PFSK-1 (cell line): ENCODE data around the gene CYBA.

ENCODE experiments used
- FOXP2 ChIP-seq: optimal IDR thresholded peaks from 2 replicates; pipeline ENCODE3; 2011; ENCODE audit warnings: borderline replicate concordance, control low read depth, inconsistent platforms; ENCODE audit not compliant: insufficient read depth; ENCODE audit errors: extremely low read length, extremely low read depth
- POLR2AphosphoS5 ChIP-seq: IDR thresholded peaks from 2 replicates; pipeline ENCODE4 v1.6.1; 2012; ENCODE audit warnings: low read depth, mild to moderate bottlenecking, control low read depth, low read length, moderate library complexity
- REST ChIP-seq, 2 experiments: IDR thresholded peaks; 2 replicates each; pipeline versions ENCODE4 v1.6.1 to v1.8.0; 2011 to 2012; ENCODE audit warnings: low read depth in 2 of 2, low read length in 2 of 2, control low read depth in 1 of 2, inconsistent platforms in 1 of 2, mild to moderate bottlenecking in 1 of 2, moderate library complexity in 1 of 2; ENCODE audit not compliant: insufficient read depth in 1 of 2
- SIN3A ChIP-seq: IDR thresholded peaks from 2 replicates; pipeline ENCODE4 v1.6.1; 2012; ENCODE audit warnings: mild to moderate bottlenecking, low read length, moderate library complexity, borderline replicate concordance; ENCODE audit not compliant: insufficient read depth
- TAF1 ChIP-seq: IDR thresholded peaks from 2 replicates; pipeline ENCODE4 v1.6.1; 2012; ENCODE audit warnings: low read length, control low read depth, borderline replicate concordance; ENCODE audit not compliant: insufficient read depth

The CYBA gene

DNA sequence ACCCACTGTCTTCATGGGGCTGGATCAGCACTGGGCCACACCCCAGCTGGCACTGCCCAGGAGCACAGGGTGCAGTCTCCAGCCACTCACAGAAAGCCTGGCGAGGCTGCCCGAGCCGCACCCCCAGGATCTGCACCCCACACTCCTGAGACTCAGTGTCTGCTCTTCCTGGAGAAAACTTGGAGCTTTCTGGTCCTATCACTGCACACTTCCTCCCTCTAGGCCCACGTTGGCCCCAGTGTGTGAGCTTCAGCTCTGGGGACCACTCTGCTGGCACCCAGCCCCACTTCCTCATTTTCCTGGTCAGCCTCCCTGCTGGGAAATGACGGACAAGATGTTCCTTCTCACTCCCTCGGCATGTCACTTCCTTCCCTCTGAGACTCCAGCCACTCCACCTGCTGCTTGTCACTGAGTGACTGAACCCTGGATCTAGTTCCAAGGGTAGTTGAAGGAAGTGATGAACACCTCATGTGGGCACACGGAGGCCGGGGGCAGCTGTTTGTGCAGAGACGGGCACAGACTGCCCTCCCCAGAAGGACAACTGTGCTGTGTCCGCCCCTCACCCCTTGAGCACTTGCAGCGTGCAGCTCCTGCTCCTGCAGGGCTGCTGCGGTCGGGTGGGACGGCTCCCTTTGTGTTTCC is 51.6 kb downstream of the CYBA start:
- TF ChIP-seq POLR2AphosphoS5 = no peak
- no peak for TF ChIP-seq FOXP2
- no peak for TF ChIP-seq SIN3A
- no peak for TF ChIP-seq REST (IDR thresholded peaks at IDR 0.05; ENCODE audit: insufficient read depth in 1 of 2, low read depth in 2 of 2, low read length in 2 of 2)
- TF ChIP-seq TAF1 = no peak

DNA sequence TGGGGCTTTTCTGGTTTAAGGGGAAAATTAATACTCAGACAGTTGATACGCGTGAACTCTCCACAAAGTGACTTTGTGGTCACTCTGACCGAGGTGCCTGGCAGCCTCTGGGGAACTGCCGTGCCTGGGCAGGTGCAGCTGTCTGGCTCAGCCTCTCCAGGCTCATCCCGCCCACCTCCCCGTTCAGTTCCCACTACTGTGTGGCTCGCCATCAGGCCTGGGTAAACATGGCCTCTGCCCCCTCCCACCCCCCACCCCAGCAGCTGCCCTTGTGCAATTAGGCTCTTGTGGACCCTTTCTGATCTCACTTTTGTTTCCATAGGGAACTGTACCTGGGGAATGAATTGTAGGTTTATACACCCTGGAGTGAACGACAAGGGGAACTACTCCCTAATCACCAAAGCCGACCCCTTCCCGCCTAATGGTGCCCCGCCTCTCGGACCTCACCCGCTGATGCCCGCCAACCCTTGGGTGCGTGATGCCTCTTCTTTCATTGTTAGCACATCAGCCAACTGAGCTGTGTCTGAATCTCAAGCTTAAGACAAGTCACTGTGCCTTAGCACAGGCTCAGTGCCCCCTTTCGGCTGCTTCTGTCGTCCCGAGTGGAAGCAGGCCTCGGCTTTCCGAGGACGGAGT is 52.9 kb downstream of the CYBA start:
- TF ChIP-seq TAF1 = no peak
- no peak for TF ChIP-seq SIN3A
- TF ChIP-seq FOXP2 = no peak
- no peak for TF ChIP-seq POLR2AphosphoS5
- no peak for TF ChIP-seq REST (IDR thresholded peaks at IDR 0.05; ENCODE audit: insufficient read depth in 1 of 2, low read depth in 2 of 2, low read length in 2 of 2)

DNA sequence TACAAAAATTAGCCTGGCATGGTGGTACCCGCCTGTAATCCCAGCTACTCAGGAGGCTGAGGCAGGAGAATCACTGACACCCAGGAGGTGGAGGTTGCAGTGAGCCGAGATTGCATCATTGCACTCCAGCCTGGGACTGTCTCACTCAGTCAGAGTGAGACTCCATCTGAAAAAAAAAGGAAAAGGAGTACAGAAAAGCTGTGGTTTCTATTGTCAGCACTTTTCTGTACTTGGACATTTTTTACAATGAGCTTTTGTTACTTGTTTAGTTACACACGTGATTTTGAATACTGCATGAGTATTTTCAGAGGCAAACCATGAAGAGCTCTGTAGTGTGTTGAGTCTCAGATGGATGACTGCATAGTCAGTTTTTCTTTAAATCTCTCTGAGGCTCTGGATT is 54.4 kb downstream of the CYBA start:
- TF ChIP-seq REST (IDR thresholded peaks at IDR 0.05; ENCODE audit: insufficient read depth in 1 of 2, low read depth in 2 of 2, low read length in 2 of 2) = no peak
- no peak for TF ChIP-seq TAF1

GRCh38 chr16:88595921-88596320 is 54.9 kb downstream of the CYBA start:
- TF ChIP-seq SIN3A (no peak), REST (IDR thresholded peaks at IDR 0.05; ENCODE audit: insufficient read depth in 1 of 2, low read depth in 2 of 2, low read length in 2 of 2) (no peak), FOXP2 (no peak), TAF1 (no peak), POLR2AphosphoS5 (no peak)
